IMR-90 (cell line): ENCODE measurements around the gene TSNAXIP1. TPM values are rescaled to one million over a fixed set of nuclear protein-coding genes. Genes with fewer than 3 reads are reported as not detected.

Source experiments
- ATAC-seq: fragments of 200-7000 bp; cut with Tn5 transposase; 2 replicates; pipeline ENCODE4 v1.9.1; 2020; ENCODE audit warnings: low read depth, mild to moderate bottlenecking, moderate library complexity
- BruUV-seq: library from RNA; stranded (reverse); fragments of 400-500 nt; replicated peaks from 2 replicates; lab custom pipeline; 2021; lab: Mats Ljungman, UMichigan
- CTCF ChIA-PET: fragments of 300-600 bp; formaldehyde crosslinking; extraction: SDS; loops from one replicate; lab custom pipeline; 2021; ENCODE audit warnings: antibody characterized with exemption; lab: Yijun Ruan, JAX
- POLR2A ChIA-PET: fragments of 300-600 bp; sonication (Branson Sonifier 250); formaldehyde crosslinking; loops from one replicate; lab custom pipeline; 2022; ENCODE audit warnings: antibody characterized with exemption; ENCODE audit not compliant: unreplicated experiment; lab: Charles Lee
- DNase-seq: peaks from one replicate; pipeline ENCODE4 v3.0.0; 2013
- H2AFZ ChIP-seq: replicated peaks from 2 replicates; pipeline ENCODE3; 2013; ENCODE audit warnings: low read length, mild to moderate bottlenecking; ENCODE audit not compliant: poor library complexity
- H2AK5ac ChIP-seq: 2 replicates; pipeline ENCODE4 v1.6.1; 2013; ENCODE audit warnings: low read depth, low read length, inconsistent platforms
- H2AK9ac ChIP-seq: replicated peaks from 2 replicates; pipeline ENCODE3; 2013; ENCODE audit warnings: mild to moderate bottlenecking, low read depth, low read length, moderate library complexity; ENCODE audit not compliant: poor library complexity
- H2BK120ac ChIP-seq: 2 replicates; pipeline ENCODE4 v1.6.1; 2013; ENCODE audit warnings: low read depth, low read length, inconsistent platforms
- H2BK15ac ChIP-seq: 3 replicates; pipeline ENCODE4 v1.6.1; 2013; ENCODE audit warnings: low read depth, low read length, inconsistent platforms
- H2BK20ac ChIP-seq: 2 replicates; pipeline ENCODE4 v1.6.1; 2013; ENCODE audit warnings: low read depth, mild to moderate bottlenecking, inconsistent platforms, low read length, moderate library complexity
- H2BK5ac ChIP-seq: 2 replicates; pipeline ENCODE4 v1.6.1; 2013; ENCODE audit warnings: mild to moderate bottlenecking, low read depth, low read length, inconsistent platforms; ENCODE audit not compliant: poor library complexity, severe bottlenecking
- H3K14ac ChIP-seq: replicated peaks from 2 replicates; pipeline ENCODE4 v1.6.1; 2013; ENCODE audit warnings: low read depth, low read length, inconsistent platforms
- H3K18ac ChIP-seq: 2 replicates; pipeline ENCODE4 v1.6.1; 2013; ENCODE audit warnings: low read depth, low read length, control low read depth
- H3K23ac ChIP-seq: 2 replicates; pipeline ENCODE4 v1.6.1; 2013; ENCODE audit warnings: low read depth, low read length, inconsistent platforms
- H3K27ac ChIP-seq: 2 replicates; pipeline ENCODE4 v1.5.1; 2013; ENCODE audit warnings: mild to moderate bottlenecking, control low read depth, low read length; ENCODE audit not compliant: insufficient read depth
- H3K27me3 ChIP-seq: 2 replicates; pipeline ENCODE4 v1.6.1; 2013; ENCODE audit warnings: low read length; ENCODE audit not compliant: control insufficient read depth, insufficient read depth
- H3K36me3 ChIP-seq: 2 replicates; pipeline ENCODE4 v1.6.1; 2013; ENCODE audit warnings: low read length, mixed read lengths; ENCODE audit not compliant: control insufficient read depth, insufficient read depth
- H3K4ac ChIP-seq: 2 replicates; pipeline ENCODE4 v1.6.1; 2013; ENCODE audit warnings: low read depth, low read length, inconsistent platforms
- H3K4me1 ChIP-seq: 2 replicates; pipeline ENCODE4 v1.6.1; 2013; ENCODE audit warnings: low read length, mixed read lengths; ENCODE audit not compliant: control insufficient read depth, insufficient read depth
- H3K4me2 ChIP-seq: 2 replicates; pipeline ENCODE4 v1.6.1; 2013; ENCODE audit warnings: low read depth, mild to moderate bottlenecking, control low read depth, low read length, moderate library complexity
- H3K4me3 ChIP-seq: 2 replicates; pipeline ENCODE4 v1.5.1; 2013; ENCODE audit warnings: low read depth, mild to moderate bottlenecking, control low read depth, low read length, moderate library complexity; ENCODE audit not compliant: insufficient read depth
- H3K56ac ChIP-seq: 2 replicates; pipeline ENCODE4 v1.6.1; 2013; ENCODE audit warnings: low read length, inconsistent platforms; ENCODE audit not compliant: insufficient read depth; ENCODE audit errors: extremely low read depth
- H3K79me1 ChIP-seq, 2 experiments: 2 replicates each; pipeline ENCODE4 v1.6.1; 2013; ENCODE audit warnings: low read length in 2 of 2, inconsistent platforms in 1 of 2, low read depth in 1 of 2
- H3K9ac ChIP-seq: 2 replicates; pipeline ENCODE4 v1.6.1; 2013; ENCODE audit warnings: low read depth, low read length, control low read depth
- H3K9me1 ChIP-seq: 2 replicates; pipeline ENCODE4 v1.6.1; 2013; ENCODE audit warnings: low read length, inconsistent platforms; ENCODE audit not compliant: insufficient read depth
- H3K9me3 ChIP-seq: 2 replicates; pipeline ENCODE4 v1.6.1; 2013; ENCODE audit warnings: low read length; ENCODE audit not compliant: control insufficient read depth, insufficient read depth
- H4K20me1 ChIP-seq: 2 replicates; pipeline ENCODE4 v1.6.1; 2013; ENCODE audit warnings: low read length, inconsistent platforms; ENCODE audit not compliant: insufficient read depth
- H4K5ac ChIP-seq: 2 replicates; pipeline ENCODE4 v1.6.1; 2013; ENCODE audit warnings: mild to moderate bottlenecking, low read depth, low read length, control low read depth
- H4K8ac ChIP-seq, 2 experiments: 2 replicates each; pipeline ENCODE4 v1.6.1; 2013; ENCODE audit warnings: low read depth in 2 of 2, low read length in 2 of 2, control low read depth in 1 of 2, inconsistent platforms in 1 of 2
- H4K91ac ChIP-seq: 2 replicates; pipeline ENCODE4 v1.6.1; 2013; ENCODE audit warnings: low read depth, low read length, inconsistent platforms; ENCODE audit not compliant: insufficient read depth
- BHLHE40 ChIP-seq: fragments of 150-350 bp; IDR thresholded peaks from 2 replicates; pipeline ENCODE4 v1.6.1; 2016; ENCODE audit warnings: mild to moderate bottlenecking, low read depth, low read length
- RFX5 ChIP-seq: IDR thresholded peaks from 2 replicates; pipeline ENCODE4 v1.8.0; 2012; ENCODE audit warnings: low read depth, mild to moderate bottlenecking, low read length, moderate library complexity
- SMC3 ChIP-seq: fragments of 150-350 bp; IDR thresholded peaks from 2 replicates; pipeline ENCODE4 v1.6.1; 2016; ENCODE audit warnings: low read depth, mild to moderate bottlenecking, antibody characterized with exemption, low read length, moderate library complexity
- WGBS, 2 experiments: methylation state at CpG; one replicate each; pipeline versions ENCODE4 v1.1.5 to v1.1.7; 2013; ENCODE audit warnings: missing lambda C conversion rate in 2 of 2; ENCODE audit not compliant: insufficient read length in 1 of 2; ENCODE audit errors: extremely low coverage in 2 of 2; 5-methylcytosine and 5-hydroxymethylcytosine counted together
- dilution Hi-C: fragments of 300-500 bp; cut with HindIII; formaldehyde crosslinking; loops from one replicate; pipeline ENCODE4 v1.14.3; 2018; ENCODE audit warnings: low sequenced_read_pairs; ENCODE audit not compliant: unreplicated experiment
- in situ Hi-C: fragments of 300-500 bp; cut with MboI; formaldehyde crosslinking; loops from 3 replicates; pipeline ENCODE4 v1.14.3; 2019; ENCODE audit warnings: low sequenced_read_pairs, inconsistent platforms, mixed read lengths
- intact Hi-C: fragments of 100-400 bp; cut with micrococcal nuclease; formaldehyde crosslinking; loops from 2 replicates; pipeline ENCODE4 v1.10.0; 2022
- polyA plus RNA-seq, 3 experiments: library from polyadenylated mRNA; depleted of rRNA; stranded (reverse); fragments of >200 nt; gene quantifications; 2 replicates each; pipeline ENCODE4 v1.2.3, GENCODE V29; 2012; ENCODE audit warnings: low replicate concordance in 1 of 3
- total RNA-seq: library from RNA; depleted of rRNA; stranded (reverse); fragments of >200 nt; gene quantifications from 2 replicates; pipeline ENCODE4 v1.2.3, GENCODE V29; 2012
- TF ChIP-seq, protein P1 (sequence below): fragments of 150-350 bp; IDR thresholded peaks from 2 replicates; pipeline ENCODE4 v1.6.1; 2016; ENCODE audit warnings: low read depth, mild to moderate bottlenecking, low read length, moderate library complexity, borderline replicate concordance

The TSNAXIP1 gene
- total and polyA plus RNA-seq, 2 of the 4 experiments (the other 2 are of a cell fraction), result 0.72 to 1.4 TPM

DNA sequence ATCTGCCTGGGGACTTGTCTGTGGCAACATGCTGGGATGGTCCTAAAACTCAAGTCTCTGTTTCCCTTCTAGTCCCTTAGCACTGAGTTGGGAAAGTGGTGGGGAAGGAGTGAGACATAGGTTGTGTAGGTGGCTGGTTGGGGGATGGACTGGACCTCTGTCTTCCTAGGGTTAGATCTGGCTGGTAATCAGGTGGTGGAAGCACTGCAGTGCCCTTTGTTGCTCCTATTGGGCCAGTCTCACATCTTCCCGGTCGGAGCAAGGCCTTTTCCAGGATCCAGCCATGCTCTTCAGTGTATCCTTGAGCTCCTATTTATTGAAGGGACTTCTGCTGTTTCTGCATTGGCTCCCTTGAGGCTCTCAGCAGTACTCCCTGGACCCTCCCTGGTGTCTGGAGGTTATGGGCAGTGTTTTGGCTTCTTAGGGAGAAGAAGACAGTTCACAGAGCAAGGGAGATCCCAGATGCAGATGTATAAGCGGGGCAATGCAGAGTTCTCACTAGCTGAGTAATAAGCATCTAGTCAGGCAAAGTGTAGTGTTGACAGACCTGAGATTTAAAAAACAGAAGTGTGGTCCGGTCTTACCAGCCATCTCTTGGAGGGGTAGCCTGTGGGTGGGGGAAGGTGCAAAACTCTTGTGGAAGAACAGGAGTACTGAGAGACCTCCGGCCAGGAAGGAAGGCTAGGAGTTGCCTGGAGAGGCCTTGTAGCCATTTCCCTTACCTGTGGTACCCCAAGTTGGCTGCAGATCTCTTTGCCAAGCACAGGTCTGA lies 38.8 kb downstream of the TSNAXIP1 start:
- ATAC-seq (no peak), DNase-seq (no peak)
- in situ Hi-C loops (no loop called here), dilution Hi-C loops (no loop called here), intact Hi-C loops (loop anchor here (2.0 kb wide), 1 partner anchor 27 kb away; the partner anchor contains the start of gene EDC4)
- Histone ChIP-seq H4K91ac (peak overlapping the region; percentile 17; the same call in 1 of the 2 replicates), H3K79me1 (peaks cover 24 to 66% of the 10 kb centered on the region in 2 experiments), H2BK5ac (peak overlapping the region; percentile 91), H3K18ac (0 out of 2 replicates have a peak overlapping the region, but pooled peaks have one; percentile 91), H4K5ac (peak overlapping the region; percentile 98), H3K4me1 (peaks cover 13% of the 10 kb centered on the region), H2BK15ac (peak overlapping the region; percentile 12; the same call in 1 of the 3 replicates), H2AK5ac (peak overlapping the region; percentile 83), H2BK120ac (peak overlapping the region; percentile 76; the same call in 1 of the 2 replicates), H3K9me1 (peaks cover 21% of the 10 kb centered on the region), H3K36me3 (0 out of 2 replicates have a peak, but pooled peaks cover 2% of the 10 kb centered on the region), H4K20me1 (peaks cover 38% of the 10 kb centered on the region), H3K4ac (peak overlapping the region; percentile 92), H2AFZ (no peak overlapping the region), H3K9me3 (no peaks in the 10 kb centered on the region), H4K8ac (peak overlapping the region; percentile 83 to 95), H3K27ac (peak overlapping the region; percentile 98; the same call in 1 of the 2 replicates), H3K14ac (peak overlapping the region; percentile 88), H3K23ac (peak overlapping the region; percentile 96), H3K4me2 (peak overlapping the region; percentile 96), H2BK20ac (peak overlapping the region; percentile 4; the same call in 1 of the 2 replicates), H3K56ac (peak overlapping the region; percentile 76), H3K9ac (peak overlapping the region; percentile 94), H2AK9ac (peak overlapping the region; percentile 93), H3K27me3 (no peaks in the 10 kb centered on the region), H3K4me3 (peak overlapping the region; percentile 53; the same call in 1 of the 2 replicates)
- CTCF ChIA-PET, result interaction anchor here (0.8 to 0.9 kb wide), 2 partner anchors 29 to 97 kb away, joined by 3 to 4 read pairs; no protein-coding TSS in a partner anchor
- 84% methylated on average over 5 of the region's 5 CpGs; no CpG with 5 or more reads in 1 of the 2 experiments for WGBS, 2 experiments
- no peak for TF ChIP-seq BHLHE40
- TF ChIP-seq, protein P1, sequence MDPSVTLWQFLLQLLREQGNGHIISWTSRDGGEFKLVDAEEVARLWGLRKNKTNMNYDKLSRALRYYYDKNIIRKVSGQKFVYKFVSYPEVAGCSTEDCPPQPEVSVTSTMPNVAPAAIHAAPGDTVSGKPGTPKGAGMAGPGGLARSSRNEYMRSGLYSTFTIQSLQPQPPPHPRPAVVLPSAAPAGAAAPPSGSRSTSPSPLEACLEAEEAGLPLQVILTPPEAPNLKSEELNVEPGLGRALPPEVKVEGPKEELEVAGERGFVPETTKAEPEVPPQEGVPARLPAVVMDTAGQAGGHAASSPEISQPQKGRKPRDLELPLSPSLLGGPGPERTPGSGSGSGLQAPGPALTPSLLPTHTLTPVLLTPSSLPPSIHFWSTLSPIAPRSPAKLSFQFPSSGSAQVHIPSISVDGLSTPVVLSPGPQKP, result no peak
- TF ChIP-seq RFX5, result no peak
- TF ChIP-seq SMC3, result no peak
- BruUV-seq, result no TSS peak
- POLR2A ChIA-PET, result no interaction called here
